Ovary (tissue), 3 donors: Measurements from ENCODE around the gene RPL12.

Experiments
- CTCF ChIP-seq, 3 donors: fragments of 450-650 bp in 2 of 3; fragments of 200-600 bp in 1 of 3; IDR thresholded peaks; one replicate each; pipeline versions ENCODE4 v1.5.1 to v1.8.0; 2016 to 2022; ENCODE audit warnings: antibody characterized with exemption in 3 of 3, mild to moderate bottlenecking in 1 of 3
- EP300 ChIP-seq: sonication (generic); formaldehyde crosslinking; IDR thresholded peaks from one replicate; pipeline ENCODE4 v1.6.1; 2017; ENCODE audit warnings: antibody characterized with exemption
- POLR2A ChIP-seq: fragments of 450-650 bp; IDR thresholded peaks from one replicate; pipeline ENCODE4 v1.6.1; 2017; ENCODE audit warnings: antibody characterized with exemption, mild to moderate bottlenecking, moderate library complexity
- donor health status: DM: no; HTN: no; CAD: no.

DNA sequence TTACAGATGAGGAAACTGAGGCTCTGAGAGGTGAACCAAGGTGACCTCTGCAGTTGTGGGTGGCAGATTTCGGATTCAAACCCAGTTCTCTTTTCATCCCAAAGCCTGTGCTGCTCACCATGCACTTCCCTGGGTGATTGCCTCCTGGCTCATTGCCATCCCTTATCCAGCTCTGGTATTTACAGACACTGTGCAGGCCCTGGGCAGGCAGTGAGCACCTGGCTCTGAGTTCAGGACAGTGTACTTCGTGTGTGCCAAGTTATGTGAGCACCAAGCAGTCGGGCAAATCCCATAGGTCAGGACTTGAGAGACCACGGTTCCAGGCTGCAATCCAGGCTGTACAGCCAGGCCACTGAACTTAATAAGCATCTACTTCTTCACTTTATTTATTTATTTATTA is 1.5 kb upstream of the RPL12 start:
- TF ChIP-seq POLR2A (no peak), CTCF (IDR thresholded peaks at IDR 0.05) (no peak), EP300 (no peak)
